ENCODE results near the gene ROBO1. TPM values are rescaled to one million over a fixed set of nuclear protein-coding genes. Genes with fewer than 3 reads are reported as not detected.

Gene ROBO1
- total RNA-seq, 1 experiment from 2014 or later, result 67.6 TPM

GRCh38 chr3:79094654-79095053 lies 673.1 kb downstream of the ROBO1 start:
- Histone ChIP-seq H3K4me3 (ENCODE audit: low read depth, low read length, poor library complexity, severe bottlenecking) (no peak overlapping the region), H3K27ac (ENCODE audit: low read depth, low read length, poor library complexity, severe bottlenecking) (no peak overlapping the region), H3K4me1 (ENCODE audit: insufficient read depth, low read length, poor library complexity, severe bottlenecking) (no peaks in the 10 kb centered on the region), H3K9me3 (ENCODE audit: low read depth, low read length, poor library complexity, severe bottlenecking) (no peaks in the 10 kb centered on the region), H3K36me3 (ENCODE audit: insufficient read depth, low read length, poor library complexity, severe bottlenecking) (no peaks in the 10 kb centered on the region), H3K27me3 (replicated peaks; ENCODE audit: insufficient read depth, low read depth, low read length, poor library complexity) (no peaks in the 10 kb centered on the region)
- TF ChIP-seq CTCF (conservative IDR thresholded peaks at IDR 0.05; ENCODE audit: low read depth, low read length) (no peak), EZH2 (IDR thresholded peaks at IDR 0.05; ENCODE audit: borderline replicate concordance, low read depth, low read length, poor library complexity, severe bottlenecking) (no peak)
- ChIA-PET CTCF (no interaction called here), POLR2A (ENCODE audit: low non-redundant PET) (no interaction called here)
- no peak for DNase-seq (ENCODE audit: low spot score)
- intact Hi-C loops (cut with micrococcal nuclease; ENCODE audit: unreplicated experiment), result no loop called here
- no TSS peak for BruUV-seq (replicated peaks)

GRCh38 chr3:79086514-79086913 lies 681.3 kb downstream of the ROBO1 start:
- Histone ChIP-seq H3K36me3 (ENCODE audit: insufficient read depth, low read length, poor library complexity, severe bottlenecking) (no peaks in the 10 kb centered on the region), H3K27me3 (replicated peaks; ENCODE audit: insufficient read depth, low read depth, low read length, poor library complexity) (peaks cover 6% of the 10 kb centered on the region), H3K4me1 (ENCODE audit: insufficient read depth, low read length, poor library complexity, severe bottlenecking) (no peaks in the 10 kb centered on the region), H3K9me3 (ENCODE audit: low read depth, low read length, poor library complexity, severe bottlenecking) (no peaks in the 10 kb centered on the region), H3K4me3 (ENCODE audit: low read depth, low read length, poor library complexity, severe bottlenecking) (no peak overlapping the region), H3K27ac (ENCODE audit: low read depth, low read length, poor library complexity, severe bottlenecking) (no peak overlapping the region)
- TF ChIP-seq EZH2 (IDR thresholded peaks at IDR 0.05; ENCODE audit: borderline replicate concordance, low read depth, low read length, poor library complexity, severe bottlenecking) (no peak), CTCF (conservative IDR thresholded peaks at IDR 0.05; ENCODE audit: low read depth, low read length) (peak; percentile 88)
- POLR2A ChIA-PET (ENCODE audit: low non-redundant PET), result no interaction called here
- intact Hi-C loops (cut with micrococcal nuclease; ENCODE audit: unreplicated experiment), result loop anchor here (2.0 to 10.0 kb wide), 2 partner anchors 274 to 408 kb away; no protein-coding TSS in a partner anchor
- no TSS peak for BruUV-seq (replicated peaks)
- peak; percentile 72 for DNase-seq (ENCODE audit: low spot score)
- CTCF ChIA-PET, result interaction anchor here (0.6 to 2.2 kb wide), 8 partner anchors 11 to 431 kb away, joined by 3 to 31 read pairs (median 3); no protein-coding TSS in a partner anchor

GRCh38 chr3:79085171-79085570 lies 682.6 kb downstream of the ROBO1 start:
- ChIA-PET POLR2A (ENCODE audit: low non-redundant PET) (no interaction called here), CTCF (interaction anchor here (2.2 kb wide), 1 partner anchor 276 kb away, joined by 31 read pairs; no protein-coding TSS in a partner anchor)
- DNase-seq (ENCODE audit: low spot score), result no peak
- H3K9me3 ChIP-seq (ENCODE audit: low read depth, low read length, poor library complexity, severe bottlenecking), result no peaks in the 10 kb centered on the region
- no peaks in the 10 kb centered on the region for H3K36me3 ChIP-seq (ENCODE audit: insufficient read depth, low read length, poor library complexity, severe bottlenecking)
- TF ChIP-seq EZH2 (IDR thresholded peaks at IDR 0.05; ENCODE audit: borderline replicate concordance, low read depth, low read length, poor library complexity, severe bottlenecking), result no peak
- TF ChIP-seq CTCF (conservative IDR thresholded peaks at IDR 0.05; ENCODE audit: low read depth, low read length), result no peak
- intact Hi-C loops (cut with micrococcal nuclease; ENCODE audit: unreplicated experiment), result loop anchor here (10.0 kb wide), 1 partner anchor 410 kb away; no protein-coding TSS in a partner anchor
- BruUV-seq (replicated peaks), result no TSS peak
- peaks cover 6% of the 10 kb centered on the region for H3K27me3 ChIP-seq (replicated peaks; ENCODE audit: insufficient read depth, low read depth, low read length, poor library complexity)
- no peak overlapping the region for H3K4me3 ChIP-seq (ENCODE audit: low read depth, low read length, poor library complexity, severe bottlenecking)
- no peaks in the 10 kb centered on the region for H3K4me1 ChIP-seq (ENCODE audit: insufficient read depth, low read length, poor library complexity, severe bottlenecking)
- no peak overlapping the region for H3K27ac ChIP-seq (ENCODE audit: low read depth, low read length, poor library complexity, severe bottlenecking)

All from A673 (cell line).